ENCODE data around the gene RRP1B.

RRP1B gene

GRCh38 chr21:43665879-43666278 is 6.5 kb downstream of the RRP1B start:
- no peak overlapping the region for H3K4me3 ChIP-seq (ENCODE audit: low read depth in 1 of 2, low read length in 2 of 2)
- DNase-seq (no peak), ATAC-seq (ENCODE audit: insufficient read depth, low read depth) (no peak)
- H3K27ac ChIP-seq (ENCODE audit: low read length), result no peak overlapping the region
- TF ChIP-seq EZH2 (IDR thresholded peaks at IDR 0.05; ENCODE audit: borderline replicate concordance, low read depth, low read length, severe bottlenecking) (no peak), CTCF (IDR thresholded peaks at IDR 0.05; ENCODE audit: borderline replicate concordance, extremely low read depth, low read length, poor library complexity, severe bottlenecking) (no peak)
- peaks cover 19% of the 10 kb centered on the region for H3K4me1 ChIP-seq (ENCODE audit: insufficient read depth, low read length)
- peaks cover 68% of the 10 kb centered on the region for H4K20me1 ChIP-seq (ENCODE audit: insufficient read depth, low read length)
- no peak overlapping the region for H3K4me2 ChIP-seq (ENCODE audit: insufficient read depth, low read length)
- peaks cover 73% of the 10 kb centered on the region for H3K36me3 ChIP-seq (ENCODE audit: insufficient read depth, low read length)
- no peak overlapping the region for H2AFZ ChIP-seq (ENCODE audit: low read depth, low read length)
- H3K9ac ChIP-seq (ENCODE audit: low read depth, low read length), result no peak overlapping the region
- H3K9me3 ChIP-seq (ENCODE audit: insufficient read depth, low read length, severe bottlenecking), result no peaks in the 10 kb centered on the region
- H3K27me3 ChIP-seq (ENCODE audit: insufficient read depth, low read length, poor library complexity), result no peaks in the 10 kb centered on the region
- peaks cover 99% of the 10 kb centered on the region for H3K79me2 ChIP-seq (ENCODE audit: insufficient read depth, low read length)

DNA sequence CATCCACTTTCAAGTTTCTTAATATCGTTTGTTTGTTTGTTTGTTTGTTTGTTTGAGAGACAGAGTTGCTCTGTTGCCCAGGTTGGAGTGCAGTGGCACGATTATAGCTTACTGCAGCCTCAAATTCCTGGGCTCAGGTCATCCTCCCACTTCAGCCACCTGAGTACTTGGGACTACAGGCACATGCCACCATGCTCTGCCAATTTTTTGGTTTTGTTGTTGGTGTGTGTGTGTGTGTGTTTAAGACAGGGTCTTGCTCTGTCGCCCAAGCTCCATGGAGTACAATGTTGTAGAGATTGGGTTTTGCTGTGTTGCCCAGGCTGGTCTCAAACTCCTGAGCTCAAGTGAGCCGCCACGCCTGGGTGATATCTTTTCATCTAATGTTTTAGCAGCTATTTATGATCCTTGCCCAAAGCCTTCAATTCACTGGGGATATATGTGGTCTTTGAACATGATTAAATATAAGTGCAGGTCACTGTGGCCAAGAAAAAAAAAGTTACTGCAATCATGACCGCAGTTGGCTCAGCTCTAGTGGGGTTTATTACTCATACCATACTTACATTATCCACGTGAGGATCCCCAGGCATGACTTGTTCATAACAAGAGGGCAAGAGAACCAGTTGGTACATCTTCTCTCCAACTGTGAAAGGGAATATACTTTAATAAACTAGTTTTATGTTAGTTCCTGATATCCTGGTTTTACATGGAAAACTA is 8.0 kb downstream of the RRP1B start:
- DNase-seq (no peak), ATAC-seq (ENCODE audit: insufficient read depth, low read depth) (no peak)
- Histone ChIP-seq H3K27me3 (ENCODE audit: insufficient read depth, low read length, poor library complexity) (no peaks in the 10 kb centered on the region), H2AFZ (ENCODE audit: low read depth, low read length) (no peak overlapping the region), H3K4me2 (ENCODE audit: insufficient read depth, low read length) (no peak overlapping the region), H3K36me3 (ENCODE audit: insufficient read depth, low read length) (peaks cover 74% of the 10 kb centered on the region), H3K4me1 (ENCODE audit: insufficient read depth, low read length) (peaks cover 5% of the 10 kb centered on the region; the same call in 1 of the 2 replicates), H3K9me3 (ENCODE audit: insufficient read depth, low read length, severe bottlenecking) (no peaks in the 10 kb centered on the region), H3K9ac (ENCODE audit: low read depth, low read length) (no peak overlapping the region), H4K20me1 (ENCODE audit: insufficient read depth, low read length) (peaks cover 61% of the 10 kb centered on the region), H3K4me3 (ENCODE audit: low read depth in 1 of 2, low read length in 2 of 2) (no peak overlapping the region), H3K79me2 (ENCODE audit: insufficient read depth, low read length) (peaks cover 97% of the 10 kb centered on the region), H3K27ac (ENCODE audit: low read length) (no peak overlapping the region)
- TF ChIP-seq CTCF (IDR thresholded peaks at IDR 0.05; ENCODE audit: borderline replicate concordance, extremely low read depth, low read length, poor library complexity, severe bottlenecking), result no peak
- no peak for TF ChIP-seq EZH2 (IDR thresholded peaks at IDR 0.05; ENCODE audit: borderline replicate concordance, low read depth, low read length, severe bottlenecking)

DNA sequence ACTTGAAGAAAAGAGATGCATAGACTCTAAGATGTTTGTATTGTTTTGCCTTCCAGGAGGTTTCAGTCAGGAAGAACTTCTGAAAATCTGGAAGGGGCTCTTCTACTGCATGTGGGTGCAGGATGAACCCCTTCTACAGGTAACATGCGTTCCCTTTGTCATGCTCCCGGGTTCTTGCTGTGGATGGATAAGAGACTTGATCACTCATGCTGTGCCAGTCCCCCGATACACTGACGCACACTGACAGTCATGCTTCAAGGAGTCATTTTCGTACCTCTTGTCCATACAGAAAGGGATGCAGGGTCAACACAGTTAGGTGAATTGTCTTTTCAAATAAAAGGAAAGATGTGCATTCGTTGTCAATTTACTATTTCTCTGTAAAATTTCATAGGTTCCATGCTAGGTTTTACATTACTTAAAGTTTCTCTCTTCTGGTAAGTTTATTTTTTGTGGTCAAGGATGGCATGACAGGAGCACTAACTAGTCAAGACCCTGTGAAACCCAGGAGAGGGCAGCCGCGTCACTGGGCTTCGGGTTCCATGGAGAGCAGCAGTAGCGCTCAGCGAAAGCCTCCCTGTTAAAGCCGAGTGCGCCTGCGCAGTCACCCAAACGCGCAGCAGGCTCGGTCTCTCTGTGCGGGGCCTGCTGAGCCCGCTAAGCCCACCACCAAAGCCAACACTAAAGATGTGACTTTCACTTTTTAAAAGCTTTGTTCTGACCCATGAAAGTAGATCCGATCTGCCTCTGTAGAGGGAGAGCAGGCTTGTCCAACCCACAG is 10.7 kb downstream of the RRP1B start:
- Histone ChIP-seq H3K36me3 (ENCODE audit: insufficient read depth, low read length) (peaks cover 68% of the 10 kb centered on the region), H3K4me3 (ENCODE audit: low read depth in 1 of 2, low read length in 2 of 2) (no peak overlapping the region), H3K9me3 (ENCODE audit: insufficient read depth, low read length, severe bottlenecking) (no peaks in the 10 kb centered on the region), H3K4me2 (ENCODE audit: insufficient read depth, low read length) (no peak overlapping the region), H3K79me2 (ENCODE audit: insufficient read depth, low read length) (peaks cover 72% of the 10 kb centered on the region), H3K27me3 (ENCODE audit: insufficient read depth, low read length, poor library complexity) (no peaks in the 10 kb centered on the region), H3K4me1 (ENCODE audit: insufficient read depth, low read length) (no peaks in the 10 kb centered on the region), H4K20me1 (ENCODE audit: insufficient read depth, low read length) (peaks cover 49% of the 10 kb centered on the region), H3K9ac (ENCODE audit: low read depth, low read length) (no peak overlapping the region), H3K27ac (ENCODE audit: low read length) (no peak overlapping the region), H2AFZ (ENCODE audit: low read depth, low read length) (no peak overlapping the region)
- ATAC-seq (ENCODE audit: insufficient read depth, low read depth) (no peak), DNase-seq (no peak)
- TF ChIP-seq CTCF (IDR thresholded peaks at IDR 0.05; ENCODE audit: borderline replicate concordance, extremely low read depth, low read length, poor library complexity, severe bottlenecking) (no peak), EZH2 (IDR thresholded peaks at IDR 0.05; ENCODE audit: borderline replicate concordance, low read depth, low read length, severe bottlenecking) (no peak)
